Measurements from ENCODE around the gene MEG3.

MEG3 gene

GRCh38 chr14:100788942-100789341, 37.0 kb upstream of the MEG3 start:
- DNase-seq (ENCODE audit: low read depth), result no peak
- TF ChIP-seq CTCF (IDR thresholded peaks at IDR 0.05; ENCODE audit: low read depth, low read length, missing control alignments), result no peak
- no peak overlapping the region for H3K4me3 ChIP-seq (ENCODE audit: low read depth, low read length)

- TF ChIP-seq CTCF (IDR thresholded peaks at IDR 0.05; ENCODE audit: low read depth, low read length, missing control alignments), result no peak
- no peak overlapping the region for H3K4me3 ChIP-seq (ENCODE audit: low read depth, low read length)
- DNase-seq (ENCODE audit: low read depth), result no peak
These were observed 36.2 kb upstream of the MEG3 start for GRCh38 chr14:100789460-100790417.

GRCh38 chr14:100790502-100791347, 35.2 kb upstream of the MEG3 start:
- no peak for DNase-seq (ENCODE audit: low read depth)
- no peak for TF ChIP-seq CTCF (IDR thresholded peaks at IDR 0.05; ENCODE audit: low read depth, low read length, missing control alignments)
- H3K4me3 ChIP-seq (ENCODE audit: low read depth, low read length), result no peak overlapping the region

GRCh38 chr14:100791348-100791735, 34.6 kb upstream of the MEG3 start:
- TF ChIP-seq CTCF (IDR thresholded peaks at IDR 0.05; ENCODE audit: low read depth, low read length, missing control alignments), result no peak
- no peak overlapping the region for H3K4me3 ChIP-seq (ENCODE audit: low read depth, low read length)
- no peak for DNase-seq (ENCODE audit: low read depth)

- H3K4me3 ChIP-seq (ENCODE audit: low read depth, low read length), result no peak overlapping the region
- no peak for TF ChIP-seq CTCF (IDR thresholded peaks at IDR 0.05; ENCODE audit: low read depth, low read length, missing control alignments)
- DNase-seq (ENCODE audit: low read depth), result no peak
These were observed 33.9 kb upstream of the MEG3 start for GRCh38 chr14:100791995-100792394.

- no peak for DNase-seq (ENCODE audit: low read depth)
- TF ChIP-seq CTCF (IDR thresholded peaks at IDR 0.05; ENCODE audit: low read depth, low read length, missing control alignments), result no peak
- H3K4me3 ChIP-seq (ENCODE audit: low read depth, low read length), result no peak overlapping the region
These were observed 29.0 kb upstream of the MEG3 start for GRCh38 chr14:100796946-100797345.
